HEK293 (cell line): Measurements from ENCODE around the gene USP3.

Source experiments
- CTCF ChIP-seq: fragments of 450-650 bp; formaldehyde crosslinking; IDR thresholded peaks from 2 replicates; pipeline ENCODE4 v1.5.1; 2016; ENCODE audit warnings: missing biosample characterization, missing genetic modification characterization
- KLF17 ChIP-seq: fragments of 450-650 bp; formaldehyde crosslinking; IDR thresholded peaks from 2 replicates; pipeline ENCODE4 v1.5.1; 2016; ENCODE audit warnings: missing biosample characterization, missing genetic modification characterization
- ZNF274 ChIP-seq, 2 experiments: fragments of 200-500 bp in 1 of 2; fragments of 450-650 bp in 1 of 2; sonication (Bioruptor generic) in 1 of 2; formaldehyde crosslinking in 1 of 2; IDR thresholded peaks; 2 replicates each; pipeline versions ENCODE4 v1.5.1 to v1.6.1; 2014 to 2016; ENCODE audit warnings: borderline replicate concordance in 1 of 2, inconsistent platforms in 1 of 2, low read length in 1 of 2, missing biosample characterization in 1 of 2, missing genetic modification characterization in 1 of 2
- ZNF354C ChIP-seq: fragments of 450-650 bp; formaldehyde crosslinking; IDR thresholded peaks from 2 replicates; pipeline ENCODE4 v1.5.1; 2016; ENCODE audit warnings: missing biosample characterization, missing genetic modification characterization, low read depth, borderline replicate concordance
- ZNF639 ChIP-seq: fragments of 450-650 bp; formaldehyde crosslinking; IDR thresholded peaks from 2 replicates; pipeline ENCODE4 v1.5.1; 2016; ENCODE audit warnings: missing biosample characterization, missing genetic modification characterization

DNA sequence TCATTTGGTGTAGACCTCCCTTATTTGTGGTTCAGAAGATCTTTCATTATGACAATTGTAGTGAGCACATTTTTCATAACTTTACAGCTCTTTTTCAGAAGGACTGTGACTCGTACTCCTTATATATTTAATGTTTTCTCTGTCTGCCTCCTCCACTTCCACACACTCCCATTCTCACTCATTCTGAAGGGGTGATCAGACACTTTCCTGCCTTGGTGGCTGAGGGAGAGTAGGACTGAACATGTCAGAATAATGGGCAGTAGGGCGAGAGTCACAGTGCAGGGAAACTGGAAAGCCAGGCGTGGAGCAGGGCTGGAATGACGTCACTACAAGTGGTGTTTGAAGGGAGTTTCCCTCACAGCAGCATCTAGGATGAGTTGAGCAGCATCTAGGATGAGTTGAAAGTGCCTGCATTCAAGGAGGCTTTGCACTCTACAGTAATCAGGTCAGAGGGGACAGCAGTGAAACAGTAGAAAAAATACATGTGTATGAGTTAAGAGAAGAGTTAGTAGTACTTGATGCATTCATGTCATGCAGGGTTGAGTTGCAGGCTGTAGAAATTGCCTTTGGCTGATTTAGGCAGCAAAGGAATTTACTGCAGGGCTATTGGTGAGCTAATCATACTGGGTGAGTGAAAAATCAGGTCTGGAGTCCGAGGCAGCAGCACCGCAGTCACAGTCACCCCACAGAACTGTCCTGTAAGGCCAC is 56.5 kb downstream of the USP3 start:
- TF ChIP-seq KLF17 (tag by site-specific recombination), result no peak
- TF ChIP-seq CTCF, result no peak
- TF ChIP-seq ZNF639 (tag by site-specific recombination), result no peak
- TF ChIP-seq ZNF274 (IDR thresholded peaks at IDR 0.05; ENCODE audit: low read length), result no peak
- TF ChIP-seq ZNF274 (tag by site-specific recombination; IDR thresholded peaks at IDR 0.05; ENCODE audit: borderline replicate concordance), result no peak
- TF ChIP-seq ZNF354C (tag by site-specific recombination), result no peak
